ENCODE measurements around the gene SAMD4A. TPM values are rescaled to one million over a fixed set of nuclear protein-coding genes. Genes with fewer than 3 reads are reported as not detected.
A peak's percentile ranks its signal among the peaks of the same experiment; 100 is the strongest.

The SAMD4A gene
- polyA plus RNA-seq, 3 donors = 3.2 to 8.6 (median 4.2) TPM

DNA sequence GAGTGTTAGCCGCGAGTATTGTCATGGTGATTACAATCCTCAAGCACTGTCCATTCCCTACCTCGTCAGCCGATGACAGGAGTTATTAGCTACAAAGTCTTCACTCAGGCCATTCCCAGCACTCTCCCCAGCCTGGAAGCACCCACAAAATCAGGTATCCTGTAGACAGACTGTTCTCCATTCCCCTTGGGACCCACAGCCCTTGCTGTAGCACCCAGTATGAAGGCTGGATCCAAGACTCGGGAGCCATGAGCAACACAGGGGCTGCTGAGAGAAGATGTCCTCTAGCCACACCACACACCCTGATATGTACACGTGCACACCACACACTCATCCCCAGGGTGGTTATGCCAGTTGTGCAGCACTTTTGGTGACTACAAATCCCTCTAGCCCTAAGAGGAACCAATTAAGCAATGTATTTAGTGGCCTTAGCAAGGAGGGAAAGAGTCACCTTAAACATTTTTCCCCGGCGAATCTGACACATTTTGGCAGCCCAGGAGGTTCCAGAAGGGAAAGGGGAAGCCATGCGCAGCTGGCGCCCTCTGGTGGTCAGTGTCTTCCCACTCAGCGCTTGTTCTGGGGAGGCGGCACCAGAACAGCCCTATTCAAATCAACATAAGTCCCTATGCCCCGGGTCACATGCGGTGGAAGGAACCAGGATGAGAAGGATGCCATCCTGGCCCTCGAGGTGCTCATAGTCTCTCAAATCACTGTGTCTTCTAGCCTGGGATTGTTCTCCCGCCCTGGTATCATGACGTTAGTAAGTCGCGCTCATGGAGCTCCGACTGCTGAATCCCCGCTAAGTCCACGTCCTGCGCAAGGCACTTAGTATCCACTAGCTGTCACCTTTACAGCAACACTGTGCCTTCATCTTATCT, 238.8 kb downstream of the SAMD4A start:
- Histone ChIP-seq H3K9me3 (replicated peaks in 1 of 2; ENCODE audit: control insufficient read depth in 1 of 2, insufficient read depth in 1 of 2, low read length in 2 of 2) (no peaks in the 10 kb centered on the region), H3K79me2 (ENCODE audit: insufficient read depth, low read length) (no peaks in the 10 kb centered on the region), H2AFZ (ENCODE audit: insufficient read depth, low read depth, low read length, poor library complexity, severe bottlenecking) (peak overlapping the region; percentile 43), H3K27me3 (ENCODE audit: control insufficient read depth in 2 of 2, insufficient read depth in 2 of 2, low read length in 2 of 2) (peaks cover 0 to 10% of the 10 kb centered on the region in 2 donors), H3K4me3 (replicated peaks in 1 of 3; ENCODE audit: low read depth in 2 of 3, low read length in 3 of 3) (no peak overlapping the region), H3K27ac (ENCODE audit: low read depth in 1 of 2, low read length in 2 of 2) (no peak overlapping the region), H4K20me1 (ENCODE audit: insufficient read depth, low read length) (no peaks in the 10 kb centered on the region), H3K9ac (ENCODE audit: insufficient read depth, low read length, poor library complexity, severe bottlenecking) (no peak overlapping the region), H3K36me3 (replicated peaks in 1 of 2; ENCODE audit: control insufficient read depth in 1 of 2, insufficient read depth in 2 of 2, low read length in 2 of 2) (no peaks in the 10 kb centered on the region), H3K4me2 (replicated peaks; ENCODE audit: extremely low read depth, low read length, poor library complexity, severe bottlenecking) (peak overlapping the region; percentile 24), H3K4me1 (ENCODE audit: control insufficient read depth in 1 of 2, insufficient read depth in 2 of 2, low read length in 2 of 2) (peaks cover 7 to 10% of the 10 kb centered on the region in 2 donors)
- intact Hi-C loops (cut with micrococcal nuclease) = loop anchor here (5.0 kb wide), 2 partner anchors 238 to 243 kb away; partner anchors contain the start of gene SAMD4A (in 1 of the 2)
- TF ChIP-seq, protein P1, sequence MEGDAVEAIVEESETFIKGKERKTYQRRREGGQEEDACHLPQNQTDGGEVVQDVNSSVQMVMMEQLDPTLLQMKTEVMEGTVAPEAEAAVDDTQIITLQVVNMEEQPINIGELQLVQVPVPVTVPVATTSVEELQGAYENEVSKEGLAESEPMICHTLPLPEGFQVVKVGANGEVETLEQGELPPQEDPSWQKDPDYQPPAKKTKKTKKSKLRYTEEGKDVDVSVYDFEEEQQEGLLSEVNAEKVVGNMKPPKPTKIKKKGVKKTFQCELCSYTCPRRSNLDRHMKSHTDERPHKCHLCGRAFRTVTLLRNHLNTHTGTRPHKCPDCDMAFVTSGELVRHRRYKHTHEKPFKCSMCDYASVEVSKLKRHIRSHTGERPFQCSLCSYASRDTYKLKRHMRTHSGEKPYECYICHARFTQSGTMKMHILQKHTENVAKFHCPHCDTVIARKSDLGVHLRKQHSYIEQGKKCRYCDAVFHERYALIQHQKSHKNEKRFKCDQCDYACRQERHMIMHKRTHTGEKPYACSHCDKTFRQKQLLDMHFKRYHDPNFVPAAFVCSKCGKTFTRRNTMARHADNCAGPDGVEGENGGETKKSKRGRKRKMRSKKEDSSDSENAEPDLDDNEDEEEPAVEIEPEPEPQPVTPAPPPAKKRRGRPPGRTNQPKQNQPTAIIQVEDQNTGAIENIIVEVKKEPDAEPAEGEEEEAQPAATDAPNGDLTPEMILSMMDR (IDR thresholded peaks at IDR 0.05) = peak; percentile 95
- Mint-ChIP-seq H3K4me3 (peak overlapping the region; percentile 3 to 55), H3K27me3 (ENCODE audit: low read depth in 3 of 3) (peaks cover 12 to 19% (median 17%) of the 10 kb centered on the region in 3 donors), H3K4me1 (peaks cover 12% of the 10 kb centered on the region), H3K9me3 (peaks cover 0 to 6% (median 3%) of the 10 kb centered on the region in 7 donors), H3K36me3 (no peaks in the 10 kb centered on the region), H3K27ac (no peak overlapping the region)
- WGBS (ENCODE audit: insufficient coverage) = 55% methylated on average over 19 of the region's 23 CpGs
- DNase-seq = peak; percentile 76 to 84 (median 81)

DNA sequence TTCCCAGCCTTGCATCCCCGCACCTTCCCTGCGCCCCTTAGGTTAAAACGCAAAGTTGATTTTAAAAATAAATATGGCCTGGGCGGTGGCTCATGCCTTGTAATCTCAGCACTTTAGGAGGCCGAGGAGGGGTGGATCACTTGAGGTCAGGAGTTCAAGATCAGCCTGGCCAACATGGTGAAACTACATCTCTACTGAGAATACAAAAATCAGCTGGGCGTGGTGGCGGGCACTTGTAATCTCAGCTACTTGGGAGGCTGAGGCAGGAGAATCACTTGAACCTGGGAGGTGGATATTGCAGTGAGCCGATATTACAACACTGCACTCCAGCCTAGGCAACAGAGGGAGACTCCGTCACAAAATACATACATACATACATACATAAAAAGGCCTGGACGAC, 239.7 kb downstream of the SAMD4A start:
- Histone ChIP-seq H3K9me3 (replicated peaks in 1 of 2; ENCODE audit: control insufficient read depth in 1 of 2, insufficient read depth in 1 of 2, low read length in 2 of 2) (no peaks in the 10 kb centered on the region), H2AFZ (ENCODE audit: insufficient read depth, low read depth, low read length, poor library complexity, severe bottlenecking) (no peak overlapping the region), H3K4me1 (ENCODE audit: control insufficient read depth in 1 of 2, insufficient read depth in 2 of 2, low read length in 2 of 2) (peaks cover 7 to 10% of the 10 kb centered on the region in 2 donors), H3K27me3 (ENCODE audit: control insufficient read depth in 2 of 2, insufficient read depth in 2 of 2, low read length in 2 of 2) (peaks cover 0 to 10% of the 10 kb centered on the region in 2 donors), H4K20me1 (ENCODE audit: insufficient read depth, low read length) (no peaks in the 10 kb centered on the region), H3K27ac (ENCODE audit: low read depth in 1 of 2, low read length in 2 of 2) (no peak overlapping the region), H3K79me2 (ENCODE audit: insufficient read depth, low read length) (no peaks in the 10 kb centered on the region), H3K36me3 (replicated peaks in 1 of 2; ENCODE audit: control insufficient read depth in 1 of 2, insufficient read depth in 2 of 2, low read length in 2 of 2) (no peaks in the 10 kb centered on the region), H3K9ac (ENCODE audit: insufficient read depth, low read length, poor library complexity, severe bottlenecking) (no peak overlapping the region), H3K4me3 (replicated peaks in 1 of 3; ENCODE audit: low read depth in 2 of 3, low read length in 3 of 3) (no peak overlapping the region), H3K4me2 (replicated peaks; ENCODE audit: extremely low read depth, low read length, poor library complexity, severe bottlenecking) (no peak overlapping the region)
- peaks cover 0 to 6% (median under 1%) of the 10 kb centered on the region in 7 donors for H3K9me3 Mint-ChIP-seq
- TF ChIP-seq, protein P1 (IDR thresholded peaks at IDR 0.05) = no peak
- H3K4me1 Mint-ChIP-seq = peaks cover 12% of the 10 kb centered on the region
- intact Hi-C loops (cut with micrococcal nuclease) = loop anchor here (5.0 kb wide), 2 partner anchors 239 to 244 kb away; partner anchors contain the start of gene SAMD4A (in 1 of the 2)
- 94% methylated on average over 3 of the region's 10 CpGs for WGBS (ENCODE audit: insufficient coverage)
- no peak for DNase-seq
- peak overlapping the region in 1 of 2 donors; percentile 21 for H3K4me3 Mint-ChIP-seq
- H3K27ac Mint-ChIP-seq = no peak overlapping the region
- H3K36me3 Mint-ChIP-seq = no peaks in the 10 kb centered on the region
- H3K27me3 Mint-ChIP-seq (ENCODE audit: low read depth in 3 of 3) = peaks cover 9 to 18% (median 15%) of the 10 kb centered on the region in 3 donors
